Liver (tissue), 9 donors: Measurements from ENCODE around the gene MED14. TPM values are rescaled to one million over a fixed set of nuclear protein-coding genes. Genes with fewer than 3 reads are reported as not detected.

Source experiments
- DNase-seq: peaks from one replicate; pipeline ENCODE4 v3.0.0-alpha.2; 2017; ENCODE audit warnings: low spot score
- H3K27ac ChIP-seq, 2 donors: one replicate each; pipeline ENCODE4 v1.7.0; 2013; ENCODE audit warnings: inconsistent platforms in 2 of 2, low read length in 2 of 2, control low read depth in 1 of 2, low read depth in 1 of 2, mild to moderate bottlenecking in 1 of 2
- H3K27me3 ChIP-seq, 4 donors: one replicate each; pipeline versions ENCODE4 v1.6.1 to v1.7.0; 2013; ENCODE audit warnings: low read length in 3 of 4, inconsistent platforms in 1 of 4, mild to moderate bottlenecking in 1 of 4, moderate library complexity in 1 of 4; ENCODE audit not compliant: control insufficient read depth in 4 of 4, insufficient read depth in 4 of 4
- H3K36me3 ChIP-seq, 4 donors: one replicate each; pipeline versions ENCODE4 v1.6.1 to v1.7.0; 2013; ENCODE audit warnings: low read length in 3 of 4, mild to moderate bottlenecking in 3 of 4, low read depth in 1 of 4, moderate library complexity in 1 of 4; ENCODE audit not compliant: control insufficient read depth in 4 of 4, insufficient read depth in 3 of 4
- H3K4me1 ChIP-seq, 4 donors: one replicate each; pipeline versions ENCODE4 v1.6.1 to v1.7.0; 2013; ENCODE audit warnings: low read length in 3 of 4, mild to moderate bottlenecking in 3 of 4, moderate library complexity in 1 of 4; ENCODE audit not compliant: control insufficient read depth in 4 of 4, insufficient read depth in 4 of 4
- H3K4me3 ChIP-seq, 3 donors: one replicate each; pipeline versions ENCODE4 v1.6.1 to v1.7.0; 2013; ENCODE audit warnings: low read length in 3 of 3, control low read depth in 1 of 3, low read depth in 1 of 3, mild to moderate bottlenecking in 1 of 3
- H3K9ac ChIP-seq, 2 donors: one replicate each; pipeline ENCODE4 v1.7.0; 2013; ENCODE audit warnings: low read length in 2 of 2, mild to moderate bottlenecking in 2 of 2, moderate library complexity in 2 of 2, control low read depth in 1 of 2, low read depth in 1 of 2
- H3K9me3 ChIP-seq, 4 donors: one replicate each; pipeline versions ENCODE4 v1.6.1 to v1.7.0; 2013; ENCODE audit warnings: low read length in 3 of 4; ENCODE audit not compliant: control insufficient read depth in 4 of 4
- CTCF ChIP-seq: fragments of 150-350 bp; IDR thresholded peaks from 2 replicates; pipeline ENCODE4 v1.5.1; 2017; ENCODE audit warnings: improper control_type of control experiment, low read depth, low read length; ENCODE audit not compliant: missing input control
- EGR1 ChIP-seq, 2 donors: IDR thresholded peaks; 2 replicates each; pipeline ENCODE4 v1.6.1; 2016 to 2018; ENCODE audit warnings: antibody characterized with exemption in 2 of 2, low read depth in 2 of 2
- FOXA1 ChIP-seq: IDR thresholded peaks from 2 replicates; pipeline ENCODE4 v1.6.1; 2016; ENCODE audit warnings: antibody characterized with exemption
- FOXA2 ChIP-seq: IDR thresholded peaks from 2 replicates; pipeline ENCODE4 v1.6.1; 2016; ENCODE audit warnings: antibody characterized with exemption
- GABPA ChIP-seq, 2 donors: IDR thresholded peaks in 1 of 2; conservative IDR thresholded peaks in 1 of 2; 2 replicates each; pipeline ENCODE4 v1.6.1; 2016; ENCODE audit warnings: antibody characterized with exemption in 2 of 2, mild to moderate bottlenecking in 1 of 2, moderate library complexity in 1 of 2
- HNF4A ChIP-seq, 2 donors: conservative IDR thresholded peaks; 2 replicates each; pipeline ENCODE4 v1.6.1; 2016; ENCODE audit warnings: antibody characterized with exemption in 2 of 2, mild to moderate bottlenecking in 2 of 2
- HNF4G ChIP-seq: IDR thresholded peaks from 2 replicates; pipeline ENCODE4 v1.6.1; 2016; ENCODE audit warnings: antibody characterized with exemption
- JUND ChIP-seq, 2 donors: IDR thresholded peaks; 2 replicates each; pipeline ENCODE4 v1.6.1; 2016; ENCODE audit warnings: antibody characterized with exemption in 2 of 2
- NR2F2 ChIP-seq: IDR thresholded peaks from 2 replicates; pipeline ENCODE4 v1.6.1; 2016; ENCODE audit warnings: antibody characterized with exemption
- RAD21 ChIP-seq, 2 donors: IDR thresholded peaks; 2 replicates each; pipeline ENCODE4 v1.6.1; 2016; ENCODE audit warnings: antibody characterized with exemption in 2 of 2, mild to moderate bottlenecking in 2 of 2
- REST ChIP-seq: IDR thresholded peaks from 2 replicates; pipeline ENCODE4 v1.6.1; 2016; ENCODE audit warnings: antibody characterized with exemption, mild to moderate bottlenecking
- RXRA ChIP-seq, 2 donors: IDR thresholded peaks; 2 replicates each; pipeline ENCODE4 v1.6.1; 2017 to 2018; ENCODE audit warnings: antibody characterized with exemption in 2 of 2, mild to moderate bottlenecking in 1 of 2
- SP1 ChIP-seq: IDR thresholded peaks from 2 replicates; pipeline ENCODE4 v1.6.1; 2018; ENCODE audit warnings: antibody characterized with exemption, mild to moderate bottlenecking
- TAF1 ChIP-seq: conservative IDR thresholded peaks from 2 replicates; pipeline ENCODE4 v1.6.1; 2016; ENCODE audit warnings: antibody characterized with exemption, mild to moderate bottlenecking
- YY1 ChIP-seq: IDR thresholded peaks from 2 replicates; pipeline ENCODE4 v1.6.1; 2016; ENCODE audit warnings: antibody characterized with exemption, mild to moderate bottlenecking
- WGBS: extraction: QIAGEN DNeasy Blood & Tissue Kit; methylation state at CpG from one replicate; pipeline ENCODE4 v1.1.7; 2013; 5-methylcytosine and 5-hydroxymethylcytosine counted together
- polyA plus RNA-seq, 2 donors: library from polyadenylated mRNA; stranded (reverse) in 1 of 2; unstranded in 1 of 2; fragments of 200-250 nt in 1 of 2; fragments of >200 nt in 1 of 2; fragmentation: Nextera tagmentation in 1 of 2; extraction: Ambion mirVana in 1 of 2; gene quantifications; one replicate each; pipeline versions ENCODE4 v1.2.1 to v1.2.3, GENCODE V29; 2013 to 2015
- total RNA-seq, 2 donors: library from RNA; depleted of rRNA; stranded (reverse); fragments of >200 nt; gene quantifications; one replicate each; pipeline ENCODE4 v1.2.3, GENCODE V29; 2014
- TF ChIP-seq, protein P1 (sequence below): IDR thresholded peaks from 2 replicates; pipeline ENCODE4 v1.6.1; 2016; ENCODE audit warnings: antibody characterized with exemption
- TF ChIP-seq, protein P2 (sequence below): IDR thresholded peaks from 2 replicates; pipeline ENCODE4 v1.6.1; 2016; ENCODE audit warnings: antibody characterized with exemption
- donor health status: healthy.
- donor health status: healthy.
- donor health status: healthy.
- donor health status: healthy.
- donor health status: healthy.

Gene MED14
- total and polyA plus RNA-seq, 4 donors: 5.5 to 20.1 (median 7.0) TPM

DNA sequence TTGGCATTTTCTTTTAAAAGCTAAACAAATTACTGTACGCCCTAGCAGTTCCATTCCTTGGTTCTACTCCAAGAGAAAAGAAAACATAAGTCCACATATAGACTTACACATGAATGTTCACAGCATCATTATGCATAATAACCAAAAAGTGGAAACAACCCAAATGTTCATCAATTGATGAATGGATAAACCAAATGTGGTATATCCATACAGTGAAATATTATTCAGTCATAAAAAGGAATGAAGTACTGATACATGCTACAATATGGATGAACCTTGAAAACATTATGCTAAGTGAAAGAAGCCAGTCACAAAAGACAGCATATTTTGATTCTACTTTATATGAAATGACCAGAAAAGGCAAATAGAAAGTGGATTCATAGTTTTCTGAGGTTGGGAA, 36.5 kb downstream of the MED14 start (continued):
- TF ChIP-seq REST (no peak), NR2F2 (no peak), YY1 (no peak)

DNA sequence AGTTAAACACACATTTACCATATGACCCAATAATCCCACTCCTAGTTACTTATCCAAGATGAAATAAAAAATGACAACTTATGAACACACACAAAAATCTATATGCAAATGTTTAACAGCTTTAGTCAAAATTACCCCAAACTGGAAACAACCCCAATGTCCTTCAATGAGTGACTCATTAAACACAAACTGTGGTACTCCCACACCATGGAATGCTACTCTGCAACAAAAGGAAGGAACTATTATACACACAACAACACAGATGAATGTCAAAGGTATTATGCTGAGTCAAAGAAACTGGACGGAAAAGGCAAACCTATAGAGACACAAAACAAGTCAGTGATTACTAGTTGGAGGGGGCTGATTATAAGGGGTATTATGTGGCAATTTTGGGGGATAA, 40.5 kb downstream of the MED14 start:
- DNase-seq: no peak
- Histone ChIP-seq H3K27ac (no peak overlapping the region), H3K36me3 (peaks cover 0 to 19% (median 14%) of the 10 kb centered on the region in 4 donors), H3K9me3 (no peaks in the 10 kb centered on the region), H3K9ac (no peak overlapping the region), H3K27me3 (no peaks in the 10 kb centered on the region), H3K4me3 (no peak overlapping the region), H3K4me1 (peaks cover 0 to under 1% (median 0%) of the 10 kb centered on the region in 4 donors)
- 98% methylated on average over 1 of the region's 1 CpG for WGBS
- no peak for TF ChIP-seq FOXA2

GRCh38 chrX:40688929-40689328, 46.4 kb downstream of the MED14 start:
- H3K27ac ChIP-seq: no peak overlapping the region
- no peak for DNase-seq

More at GRCh38 chrX:40688929-40689328, 46.4 kb downstream of the MED14 start:
- Histone ChIP-seq H3K36me3 (peaks cover 0 to 26% (median 12%) of the 10 kb centered on the region in 4 donors), H3K9ac (no peak overlapping the region), H3K4me1 (peaks cover 0 to 1% (median 0%) of the 10 kb centered on the region in 4 donors), H3K9me3 (no peaks in the 10 kb centered on the region), H3K27me3 (no peaks in the 10 kb centered on the region), H3K4me3 (no peak overlapping the region)
- TF ChIP-seq FOXA2 (no peak), EGR1 (IDR thresholded peaks at IDR 0.05; ENCODE audit: low read depth in 2 of 2) (no peak), FOXA1 (no peak), TAF1 (no peak), CTCF (no peak), HNF4G (no peak), GABPA (IDR thresholded peaks at IDR 0.05 in 1 of 2, conservative IDR thresholded peaks at IDR 0.05 in 1 of 2) (no peak), JUND (IDR thresholded peaks at IDR 0.05) (no peak), HNF4A (conservative IDR thresholded peaks at IDR 0.05) (no peak), RAD21 (IDR thresholded peaks at IDR 0.05) (no peak), SP1 (no peak), NR2F2 (no peak), REST (no peak), RXRA (IDR thresholded peaks at IDR 0.05) (no peak)
- TF ChIP-seq, protein P1, sequence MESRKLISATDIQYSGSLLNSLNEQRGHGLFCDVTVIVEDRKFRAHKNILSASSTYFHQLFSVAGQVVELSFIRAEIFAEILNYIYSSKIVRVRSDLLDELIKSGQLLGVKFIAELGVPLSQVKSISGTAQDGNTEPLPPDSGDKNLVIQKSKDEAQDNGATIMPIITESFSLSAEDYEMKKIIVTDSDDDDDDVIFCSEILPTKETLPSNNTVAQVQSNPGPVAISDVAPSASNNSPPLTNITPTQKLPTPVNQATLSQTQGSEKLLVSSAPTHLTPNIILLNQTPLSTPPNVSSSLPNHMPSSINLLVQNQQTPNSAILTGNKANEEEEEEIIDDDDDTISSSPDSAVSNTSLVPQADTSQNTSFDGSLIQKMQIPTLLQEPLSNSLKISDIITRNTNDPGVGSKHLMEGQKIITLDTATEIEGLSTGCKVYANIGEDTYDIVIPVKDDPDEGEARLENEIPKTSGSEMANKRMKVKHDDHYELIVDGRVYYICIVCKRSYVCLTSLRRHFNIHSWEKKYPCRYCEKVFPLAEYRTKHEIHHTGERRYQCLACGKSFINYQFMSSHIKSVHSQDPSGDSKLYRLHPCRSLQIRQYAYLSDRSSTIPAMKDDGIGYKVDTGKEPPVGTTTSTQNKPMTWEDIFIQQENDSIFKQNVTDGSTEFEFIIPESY: no peak
- TF ChIP-seq, protein P2, sequence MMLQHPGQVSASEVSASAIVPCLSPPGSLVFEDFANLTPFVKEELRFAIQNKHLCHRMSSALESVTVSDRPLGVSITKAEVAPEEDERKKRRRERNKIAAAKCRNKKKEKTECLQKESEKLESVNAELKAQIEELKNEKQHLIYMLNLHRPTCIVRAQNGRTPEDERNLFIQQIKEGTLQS: no peak
